GM12892 (cell line): Measurements from ENCODE around the gene CYBRD1.

Experiments
- POLR2A ChIP-seq: IDR thresholded peaks from 2 replicates; pipeline ENCODE4 v1.6.1; 2011; ENCODE audit warnings: low read depth, low read length, control low read depth
- POLR2AphosphoS5 ChIP-seq: IDR thresholded peaks from 2 replicates; pipeline ENCODE4 v1.6.1; 2011; ENCODE audit warnings: low read depth, low read length, control low read depth
- TAF1 ChIP-seq: IDR thresholded peaks from 2 replicates; pipeline ENCODE4 v1.6.1; 2011; ENCODE audit warnings: low read depth, mild to moderate bottlenecking, control low read depth, low read length, borderline replicate concordance

GRCh38 chr2:171547256-171547655, 25.0 kb downstream of the CYBRD1 start:
- TF ChIP-seq TAF1 (no peak), POLR2AphosphoS5 (no peak), POLR2A (no peak)
